ENCODE results near the gene BOLA1. TPM values are rescaled to one million over a fixed set of nuclear protein-coding genes. Genes with fewer than 3 reads are reported as not detected.

BOLA1 gene
- total RNA-seq, 3 donors from 2014 or later, result 15.7 to 18.9 (median 17.9) TPM

DNA sequence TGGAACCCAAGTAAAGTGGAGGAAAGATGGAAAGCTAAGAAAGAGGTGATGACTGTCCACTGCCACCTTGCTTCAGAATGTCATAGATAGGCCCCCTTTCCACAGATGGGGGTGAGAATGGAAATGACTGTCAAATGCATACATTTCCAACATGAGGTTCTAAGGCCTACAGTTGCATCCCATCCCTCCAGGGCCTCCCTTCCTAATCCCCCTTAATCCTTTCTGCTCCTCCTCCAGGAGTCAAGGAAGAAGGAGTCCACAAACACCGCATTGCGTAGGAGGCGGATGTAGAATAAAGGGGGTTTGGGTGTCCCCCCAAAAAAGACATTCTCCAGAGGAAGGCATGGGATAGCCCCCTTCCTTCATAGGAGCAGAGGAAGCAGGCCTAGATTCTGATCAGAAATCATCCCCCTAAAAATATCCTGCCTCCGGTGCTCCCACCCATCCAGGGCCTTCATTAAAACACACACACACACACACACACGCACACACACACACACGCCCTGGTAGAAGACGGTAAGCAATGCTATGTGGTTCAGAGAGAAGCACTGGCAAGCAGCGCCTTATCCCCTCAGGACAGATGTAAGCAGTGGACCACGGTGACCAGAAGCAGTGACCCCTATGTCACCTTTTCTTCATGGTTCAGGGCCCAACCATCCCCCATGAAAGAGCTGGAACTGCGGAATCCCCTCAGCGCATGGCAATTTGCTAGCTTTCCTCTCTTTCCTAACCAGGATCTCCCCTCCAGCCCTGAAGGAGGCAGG lies 16.2 kb downstream of the BOLA1 start:
- DNase-seq (no peak), ATAC-seq (no peak)
- Mint-ChIP-seq H3K36me3 (ENCODE audit: insufficient read depth) (no peaks in the 10 kb centered on the region), H3K4me1 (ENCODE audit: low read depth) (peaks cover 29% of the 10 kb centered on the region), H3K27me3 (ENCODE audit: low read depth) (peaks cover 3% of the 10 kb centered on the region), H3K9me3 (no peaks in the 10 kb centered on the region), H3K4me3 (peak overlapping the region; percentile 84)

DNA sequence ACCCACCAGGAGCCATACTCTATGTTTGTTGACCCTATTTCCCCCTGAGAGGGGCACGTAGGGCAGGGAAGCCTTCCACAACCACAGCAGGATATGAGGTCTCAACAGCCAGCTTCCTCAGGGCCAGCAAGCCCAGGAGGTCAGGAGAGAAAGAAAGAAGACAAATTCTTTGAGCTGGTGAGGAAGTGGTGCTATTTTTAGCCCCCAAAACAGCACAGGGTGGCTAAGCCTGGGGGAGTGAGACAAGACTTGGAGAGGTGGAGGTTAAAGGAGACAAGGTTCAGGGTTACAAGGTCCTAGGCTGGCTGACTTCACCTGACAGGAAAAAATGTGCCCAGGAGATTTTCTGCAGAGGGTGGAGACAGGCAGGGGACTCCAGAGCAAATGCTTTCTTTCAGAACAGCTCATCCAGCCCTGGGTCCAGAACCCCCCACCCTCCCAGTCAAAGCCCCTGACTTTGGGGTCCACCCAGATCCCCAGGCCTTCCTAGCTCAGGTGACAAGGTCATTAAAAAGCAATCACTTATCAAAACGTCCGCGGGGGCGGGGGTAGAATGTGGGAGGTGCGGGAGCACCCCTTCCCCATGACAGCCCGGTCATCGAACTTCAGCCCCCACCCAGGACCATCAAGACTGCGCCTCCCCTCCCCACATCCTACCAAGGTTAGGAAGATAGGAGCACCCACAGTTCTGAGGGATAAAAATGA lies 17.0 kb downstream of the BOLA1 start:
- Mint-ChIP-seq H3K27me3 (ENCODE audit: low read depth) (peaks cover 3% of the 10 kb centered on the region), H3K4me3 (peak overlapping the region; percentile 84), H3K4me1 (ENCODE audit: low read depth) (peaks cover 29% of the 10 kb centered on the region), H3K36me3 (ENCODE audit: insufficient read depth) (no peaks in the 10 kb centered on the region), H3K9me3 (no peaks in the 10 kb centered on the region)
- DNase-seq (no peak), ATAC-seq (no peak)

DNA sequence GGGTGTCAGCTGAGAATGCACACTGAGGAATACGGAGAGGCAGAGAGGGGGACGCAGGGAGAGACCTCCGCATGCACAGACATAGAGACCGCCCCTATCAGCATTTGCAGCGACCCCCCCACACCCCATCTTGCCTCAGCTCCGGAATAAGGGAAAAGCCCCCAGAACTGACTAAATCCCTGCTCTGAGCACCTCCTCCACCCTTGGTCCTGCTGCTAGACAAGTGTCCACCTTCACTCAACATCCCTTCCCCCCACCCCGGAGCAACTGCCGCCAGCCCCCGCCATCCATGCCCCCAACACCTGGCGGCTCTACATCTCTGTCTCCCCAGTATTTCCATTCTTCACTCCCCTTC lies 17.5 kb downstream of the BOLA1 start:
- Mint-ChIP-seq H3K27me3 (ENCODE audit: low read depth) (peaks cover 3% of the 10 kb centered on the region), H3K4me3 (peak overlapping the region; percentile 84), H3K9me3 (no peaks in the 10 kb centered on the region), H3K4me1 (ENCODE audit: low read depth) (peaks cover 29% of the 10 kb centered on the region), H3K36me3 (ENCODE audit: insufficient read depth) (peaks cover 4% of the 10 kb centered on the region)
- DNase-seq (no peak), ATAC-seq (peak in 1 of 2 donors; percentile 3)

DNA sequence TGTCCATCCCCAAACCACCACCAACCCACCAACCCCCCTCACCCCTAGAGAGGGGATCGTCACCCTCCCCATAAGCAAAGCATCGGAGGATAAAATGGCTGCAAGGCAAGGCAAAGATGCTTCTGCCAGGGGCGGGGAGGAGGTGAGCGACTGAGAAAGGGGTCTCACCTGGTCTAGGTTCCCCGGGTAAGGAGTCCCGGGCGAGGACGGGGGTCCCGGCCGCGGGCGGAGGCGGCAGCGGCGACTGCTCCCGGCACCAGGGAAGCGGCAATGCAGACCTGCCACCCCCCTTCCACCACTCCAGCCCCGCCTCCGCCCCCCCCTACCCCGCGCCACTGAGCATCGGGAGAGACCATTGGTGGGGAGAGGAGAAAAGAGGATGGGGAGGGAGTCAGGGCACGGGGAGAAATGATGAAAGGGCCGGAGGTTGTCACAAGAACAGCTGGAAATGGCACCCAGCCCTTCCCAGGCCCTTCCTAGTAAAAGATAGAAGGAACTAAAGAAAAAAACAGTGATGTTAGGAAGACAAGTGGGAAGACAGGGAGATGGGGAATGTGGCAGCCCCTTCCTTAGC lies 18.3 kb downstream of the BOLA1 start, which contains the start of gene SV2A:
Gene SV2A (minus strand): TSS at position 274 of the 574 bp plus-strand sequence. CDS start 4,004 bp downstream, outside the sequence.
- no peaks in the 10 kb centered on the region for H3K9me3 Mint-ChIP-seq
- peak within 1 kb of the TSS; percentile 84 for H3K4me3 Mint-ChIP-seq
- H3K4me1 Mint-ChIP-seq (ENCODE audit: low read depth), result peaks cover 29% of the 10 kb centered on the region
- H3K36me3 Mint-ChIP-seq (ENCODE audit: insufficient read depth), result peaks cover 12% of the 10 kb centered on the region
- DNase-seq (peak; percentile 31), ATAC-seq (peak; percentile 77 to 83)
- peaks cover 3% of the 10 kb centered on the region for H3K27me3 Mint-ChIP-seq (ENCODE audit: low read depth)

DNA sequence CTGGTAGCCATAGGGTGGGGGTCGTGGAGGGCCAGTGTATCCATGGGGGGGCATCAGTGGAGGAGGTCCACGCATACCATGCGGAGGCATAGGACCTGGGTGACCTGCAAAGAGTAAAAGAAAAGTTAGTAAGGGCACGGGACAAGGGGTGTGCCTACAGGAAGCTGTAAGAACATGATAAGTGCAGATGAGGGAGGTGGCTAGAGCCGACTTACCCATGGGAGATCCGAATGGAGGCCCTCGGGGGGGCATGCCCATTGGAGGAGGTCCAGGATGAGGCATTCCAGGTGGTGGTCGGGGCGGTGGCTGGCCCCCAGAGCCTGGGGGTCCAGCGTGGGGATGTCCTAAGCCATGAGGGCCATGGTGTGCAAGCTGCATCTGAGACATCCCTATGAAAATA lies 24.3 kb downstream of the BOLA1 start:
- Mint-ChIP-seq H3K27me3 (ENCODE audit: low read depth) (no peaks in the 10 kb centered on the region), H3K9me3 (no peaks in the 10 kb centered on the region), H3K4me1 (ENCODE audit: low read depth) (peaks cover 36% of the 10 kb centered on the region), H3K4me3 (no peak overlapping the region), H3K36me3 (ENCODE audit: insufficient read depth) (peaks cover 48% of the 10 kb centered on the region)
- DNase-seq, result no peak
- no peak for ATAC-seq

DNA sequence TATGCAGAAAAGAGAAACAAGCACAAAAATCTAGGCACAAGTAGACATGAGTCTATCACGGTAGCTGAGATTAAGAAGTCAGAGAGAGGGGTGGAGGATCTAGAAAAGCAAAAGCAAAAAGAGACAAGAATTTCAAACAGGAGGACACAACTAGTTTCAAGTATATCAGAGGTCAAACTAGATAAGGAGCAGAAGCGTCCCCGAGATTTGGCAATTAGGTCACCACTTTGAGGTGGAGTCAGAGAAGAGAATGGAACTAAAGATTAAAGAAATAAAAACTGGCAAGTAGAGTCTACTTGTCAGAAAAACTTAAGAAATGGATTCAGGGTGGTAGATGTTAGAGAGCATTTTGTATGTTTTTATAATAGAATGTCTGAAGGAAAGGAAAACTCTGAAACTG lies 26.0 kb downstream of the BOLA1 start:
- Mint-ChIP-seq H3K9me3 (no peaks in the 10 kb centered on the region), H3K27me3 (ENCODE audit: low read depth) (no peaks in the 10 kb centered on the region), H3K36me3 (ENCODE audit: insufficient read depth) (peaks cover 48% of the 10 kb centered on the region), H3K4me1 (ENCODE audit: low read depth) (peaks cover 40% of the 10 kb centered on the region), H3K4me3 (peak overlapping the region; percentile 99)
- no peak for ATAC-seq
- DNase-seq, result no peak

DNA sequence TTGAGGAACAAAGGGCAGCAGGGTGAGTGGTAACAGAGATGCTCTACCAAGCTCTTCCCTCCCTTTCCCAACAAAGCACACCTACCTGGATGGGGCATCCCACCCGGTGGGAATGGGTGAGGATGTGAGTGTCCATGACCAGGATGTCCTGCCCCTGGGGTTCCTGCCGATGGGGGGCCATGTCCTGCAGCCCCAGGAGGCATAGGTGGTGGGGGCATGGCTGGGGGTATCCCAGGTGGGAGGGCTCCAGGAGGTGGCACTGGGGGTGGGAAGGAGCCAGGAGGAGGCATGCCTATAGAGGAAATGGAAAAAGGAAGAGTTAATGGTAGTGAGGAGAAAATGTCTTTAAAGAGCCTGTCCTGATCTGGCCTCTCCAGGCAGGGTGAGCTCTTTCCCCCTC lies 26.4 kb downstream of the BOLA1 start:
- Mint-ChIP-seq H3K4me3 (peak overlapping the region; percentile 99), H3K9me3 (no peaks in the 10 kb centered on the region), H3K36me3 (ENCODE audit: insufficient read depth) (peaks cover 48% of the 10 kb centered on the region), H3K27me3 (ENCODE audit: low read depth) (no peaks in the 10 kb centered on the region), H3K4me1 (ENCODE audit: low read depth) (peaks cover 40% of the 10 kb centered on the region)
- no peak for ATAC-seq
- no peak for DNase-seq

DNA sequence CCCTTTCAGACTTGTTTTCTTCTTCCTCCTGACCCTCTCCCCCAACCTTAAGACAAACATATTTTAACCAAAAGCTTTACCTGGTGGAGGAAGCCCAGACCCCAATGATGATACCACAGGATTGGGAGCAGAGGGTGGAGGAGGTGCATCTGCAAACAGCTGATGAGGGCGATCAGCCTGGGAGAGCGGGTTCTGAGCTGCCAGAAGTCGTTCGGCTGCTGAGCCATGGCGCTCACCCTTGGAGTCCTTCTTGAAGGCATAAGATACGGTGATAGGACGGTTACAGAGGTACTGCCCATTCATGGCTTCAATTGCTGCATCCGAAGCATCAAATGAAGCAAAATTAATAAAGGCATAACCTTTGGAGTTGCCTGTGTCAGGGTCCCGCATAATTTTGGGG lies 26.9 kb downstream of the BOLA1 start:
- Mint-ChIP-seq H3K4me3 (peak overlapping the region; percentile 99), H3K36me3 (ENCODE audit: insufficient read depth) (peaks cover 48% of the 10 kb centered on the region), H3K27me3 (ENCODE audit: low read depth) (no peaks in the 10 kb centered on the region), H3K4me1 (ENCODE audit: low read depth) (peaks cover 42% of the 10 kb centered on the region), H3K9me3 (no peaks in the 10 kb centered on the region)
- ATAC-seq, result no peak
- no peak for DNase-seq

DNA sequence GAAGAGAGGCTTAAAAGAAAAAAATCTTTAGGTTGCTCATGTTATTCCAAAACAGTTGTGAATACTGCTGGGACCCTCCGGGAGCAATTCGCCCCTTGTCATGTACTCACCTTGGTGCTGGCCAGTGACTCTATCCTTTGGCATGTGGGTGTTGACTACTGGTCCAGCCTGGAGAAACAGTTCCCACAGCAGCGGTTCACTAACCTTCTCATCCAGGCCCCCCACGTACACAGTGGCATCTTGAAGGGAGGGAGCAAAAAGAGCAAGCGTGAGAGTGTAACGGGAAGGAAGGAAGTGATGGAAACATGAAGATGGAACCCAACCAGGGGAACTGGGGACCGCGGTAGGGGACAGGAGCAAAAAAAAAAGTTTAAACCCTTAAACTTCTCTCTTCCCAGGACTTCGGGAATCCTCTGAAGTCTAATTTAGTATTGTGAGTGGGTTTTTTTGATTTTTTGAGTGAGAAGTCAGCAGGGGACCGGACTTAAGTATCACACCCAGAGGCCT lies 27.7 kb downstream of the BOLA1 start:
- DNase-seq, result no peak
- peaks cover 42% of the 10 kb centered on the region for H3K36me3 Mint-ChIP-seq (ENCODE audit: insufficient read depth)
- ATAC-seq, result no peak

DNA sequence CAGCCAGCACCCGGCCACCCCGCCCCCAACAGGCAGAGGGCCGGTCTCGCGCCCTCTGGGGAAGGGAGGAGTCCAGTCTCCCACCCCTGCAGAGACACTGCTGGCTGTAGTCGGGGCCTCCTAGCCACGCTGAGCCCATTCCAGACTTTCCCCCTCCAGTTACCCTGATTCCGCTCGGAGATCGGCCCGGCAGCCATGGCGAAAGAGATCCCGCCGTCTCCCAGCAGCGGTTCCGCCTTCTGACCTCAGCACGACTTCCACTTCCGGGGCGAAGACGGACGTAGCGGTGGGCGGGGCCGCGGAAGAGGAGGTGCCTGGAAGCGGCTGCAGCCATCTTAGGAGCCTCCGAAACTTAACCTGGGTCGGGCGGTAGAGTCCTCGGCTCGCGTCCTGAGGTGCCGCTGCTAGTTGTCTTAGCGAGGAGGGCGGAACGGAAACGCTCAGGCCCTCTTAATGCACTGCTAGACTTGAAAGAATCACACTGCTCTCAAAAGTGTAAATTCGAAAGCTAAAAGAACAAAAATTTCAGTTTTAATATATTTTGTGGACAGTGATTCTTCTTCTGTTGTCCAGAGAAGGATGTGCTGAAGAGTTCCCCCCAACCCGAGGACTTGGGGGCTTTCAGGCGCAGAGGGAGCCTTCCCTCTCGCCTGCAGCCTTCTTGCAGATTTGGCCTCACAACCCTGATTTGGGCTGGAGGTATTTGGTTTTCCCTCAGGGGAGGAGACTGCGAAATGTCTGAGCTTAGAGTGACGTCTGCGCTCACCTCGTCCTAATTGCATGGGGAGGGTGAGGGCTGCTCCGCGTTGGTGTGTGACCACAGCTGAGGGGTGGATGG lies 28.4 kb downstream of the BOLA1 start, which contains the start of gene SF3B4:
Gene SF3B4 (minus strand): TSS at position 241 of the 838 bp plus-strand sequence. CDS start 44 bp downstream, at position 197.
- peaks cover 36% of the 10 kb centered on the region for H3K36me3 Mint-ChIP-seq (ENCODE audit: insufficient read depth)
- no peaks in the 10 kb centered on the region for H3K9me3 Mint-ChIP-seq
- H3K27me3 Mint-ChIP-seq (ENCODE audit: low read depth), result no peaks in the 10 kb centered on the region
- peak within 1 kb of the TSS; percentile 99 for H3K4me3 Mint-ChIP-seq
- peak; percentile 99 for ATAC-seq
- DNase-seq, result peak; percentile 93
- peaks cover 46% of the 10 kb centered on the region for H3K4me1 Mint-ChIP-seq (ENCODE audit: low read depth)

More for the DNA sequence above, 27.7 kb downstream of the BOLA1 start:
- Mint-ChIP-seq H3K4me3 (peak overlapping the region; percentile 99), H3K9me3 (no peaks in the 10 kb centered on the region), H3K4me1 (ENCODE audit: low read depth) (peaks cover 46% of the 10 kb centered on the region), H3K27me3 (ENCODE audit: low read depth) (no peaks in the 10 kb centered on the region)

DNA sequence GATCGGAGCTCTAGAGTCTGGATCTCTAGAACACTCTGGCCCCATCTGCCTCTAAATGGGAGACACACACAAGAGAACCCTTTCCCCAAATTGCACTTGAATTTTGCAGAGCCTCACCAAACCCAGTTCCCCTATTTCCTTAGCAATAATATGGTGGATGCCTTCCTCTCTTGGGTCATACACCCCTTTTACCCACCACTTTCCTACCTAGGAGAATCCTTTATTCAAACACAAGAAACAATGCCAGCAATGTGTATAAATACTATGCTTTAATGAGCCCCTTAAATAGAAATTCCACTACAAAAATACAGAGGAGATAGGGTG lies 29.0 kb downstream of the BOLA1 start:
- Mint-ChIP-seq H3K36me3 (ENCODE audit: insufficient read depth) (peaks cover 31% of the 10 kb centered on the region), H3K9me3 (no peaks in the 10 kb centered on the region), H3K4me1 (ENCODE audit: low read depth) (peaks cover 44% of the 10 kb centered on the region), H3K27me3 (ENCODE audit: low read depth) (no peaks in the 10 kb centered on the region), H3K4me3 (peak overlapping the region; percentile 99)
- ATAC-seq, result no peak
- DNase-seq, result no peak

DNA sequence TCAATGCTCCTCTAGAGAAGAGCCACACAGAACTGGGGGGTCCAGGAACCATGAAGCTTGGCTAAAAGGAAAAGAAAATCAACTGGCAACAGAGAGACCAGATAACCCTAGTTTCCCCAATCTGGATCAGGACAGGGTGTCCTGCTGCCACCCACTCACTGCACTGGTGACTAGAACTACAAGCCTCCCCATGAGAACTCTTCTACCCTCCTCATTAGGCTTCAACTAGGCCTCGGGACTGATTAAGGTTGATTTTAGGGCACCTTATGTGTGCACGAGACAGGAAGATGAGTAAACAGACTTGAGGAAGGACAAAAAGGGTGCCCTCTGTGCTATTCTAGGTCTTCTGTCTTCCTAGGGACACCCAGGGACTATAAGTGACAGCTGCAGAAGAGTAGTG lies 30.5 kb downstream of the BOLA1 start:
- no peak for ATAC-seq
- no peak for DNase-seq
- H3K4me1 Mint-ChIP-seq (ENCODE audit: low read depth), result peaks cover 37% of the 10 kb centered on the region
- H3K9me3 Mint-ChIP-seq, result no peaks in the 10 kb centered on the region
- no peak overlapping the region for H3K4me3 Mint-ChIP-seq
- peaks cover 19% of the 10 kb centered on the region for H3K36me3 Mint-ChIP-seq (ENCODE audit: insufficient read depth)
- H3K27me3 Mint-ChIP-seq (ENCODE audit: low read depth), result peaks cover 2% of the 10 kb centered on the region

DNA sequence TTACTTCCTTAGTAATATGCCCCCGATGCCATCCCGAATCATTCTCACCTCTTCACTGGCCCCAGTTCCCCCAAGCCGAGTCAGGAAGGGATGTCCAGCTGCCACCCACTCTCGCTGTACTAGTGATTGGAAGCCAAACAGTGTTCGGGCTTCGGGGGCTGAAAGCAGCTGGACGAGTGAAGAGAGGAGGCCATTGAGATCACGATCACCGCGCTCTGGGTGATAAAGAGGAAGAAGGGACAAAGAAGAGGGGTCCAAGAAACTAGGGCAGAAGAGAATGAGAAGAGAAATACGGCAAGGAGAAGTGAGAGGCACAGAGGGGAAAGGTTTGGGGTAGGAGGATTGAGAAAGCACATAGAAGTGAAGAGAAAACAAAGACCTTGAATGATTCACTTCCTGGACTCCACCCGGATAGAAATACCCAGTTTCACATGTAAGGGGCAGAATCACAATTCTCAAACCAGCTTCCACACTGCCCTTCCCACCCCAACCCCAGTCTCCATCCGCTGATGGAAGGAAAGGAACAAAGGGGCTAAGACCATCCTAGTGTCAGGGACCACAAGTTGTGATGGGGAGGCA lies 31.9 kb downstream of the BOLA1 start:
- Mint-ChIP-seq H3K9me3 (no peaks in the 10 kb centered on the region), H3K27me3 (ENCODE audit: low read depth) (peaks cover 2% of the 10 kb centered on the region), H3K36me3 (ENCODE audit: insufficient read depth) (peaks cover 6% of the 10 kb centered on the region), H3K4me3 (no peak overlapping the region), H3K4me1 (ENCODE audit: low read depth) (peaks cover 23% of the 10 kb centered on the region)
- no peak for ATAC-seq
- DNase-seq, result no peak

All from activated T-cell treated with anti-CD3 and anti-CD28 coated beads, Interleukin-2, amount 50 U/mL, for 4 hours (primary cell).